Neural cell (in vitro differentiated cells): ENCODE measurements around the gene FGA. TPM values are rescaled to one million over a fixed set of nuclear protein-coding genes. Genes with fewer than 3 reads are reported as not detected.

Source experiments
- H2AFZ ChIP-seq: fragments of 200-600, 300-800 bp; sonication (generic), shearing (Covaris generic); 2 replicates; pipeline ENCODE4 v1.6.0; 2014; ENCODE audit warnings: low read depth, mild to moderate bottlenecking, antibody characterized with exemption, low read length, moderate library complexity
- H3F3A ChIP-seq: fragments of 200-600 bp; shearing (Covaris generic); 2 replicates; pipeline ENCODE4 v1.6.1; 2016; ENCODE audit warnings: mild to moderate bottlenecking, moderate library complexity, mixed read lengths, antibody characterized with exemption, low read length; ENCODE audit not compliant: insufficient read depth, poor library complexity, severe bottlenecking
- H3K27ac ChIP-seq: fragments of 200-600, 300-800 bp; sonication (generic), shearing (Covaris generic); 2 replicates; pipeline ENCODE4 v1.5.1; 2014; ENCODE audit warnings: mild to moderate bottlenecking, low read length, moderate library complexity
- H3K27me3 ChIP-seq: fragments of 300-800, 200-600 bp; sonication (generic), shearing (Covaris generic); 2 replicates; pipeline ENCODE4 v1.6.0; 2014; ENCODE audit warnings: mild to moderate bottlenecking, low read depth, low read length, moderate library complexity; ENCODE audit not compliant: insufficient read depth
- H3K36me3 ChIP-seq: fragments of 300-800, 200-600 bp; sonication (generic), shearing (Covaris generic); 2 replicates; pipeline ENCODE4 v1.5.1; 2014; ENCODE audit warnings: mild to moderate bottlenecking, antibody characterized with exemption, low read length, moderate library complexity; ENCODE audit not compliant: insufficient read depth
- H3K4me2 ChIP-seq: fragments of 300-800, 200-600 bp; sonication (generic), shearing (Covaris generic); 2 replicates; pipeline ENCODE4 v1.6.0; 2014; ENCODE audit warnings: mild to moderate bottlenecking, low read length
- H3K4me3 ChIP-seq: fragments of 300-800, 200-600 bp; sonication (generic), shearing (Covaris generic); 2 replicates; pipeline ENCODE4 v1.5.1; 2014; ENCODE audit warnings: mild to moderate bottlenecking, low read length, moderate library complexity
- H3K79me2 ChIP-seq: fragments of 200-600 bp; shearing (Covaris generic); replicated peaks from 2 replicates; pipeline ENCODE4 v1.6.0; 2014; ENCODE audit warnings: mild to moderate bottlenecking, low read length, moderate library complexity; ENCODE audit not compliant: insufficient read depth
- H3K9ac ChIP-seq: fragments of 300-800, 200-600 bp; sonication (generic), shearing (Covaris generic); 2 replicates; pipeline ENCODE4 v1.6.1; 2016; ENCODE audit warnings: mild to moderate bottlenecking, low read length, mixed read lengths
- H3K9me2 ChIP-seq: fragments of 200-600 bp; shearing (Covaris generic); 2 replicates; pipeline ENCODE4 v1.6.1; 2016; ENCODE audit warnings: mild to moderate bottlenecking, low read length, mixed read lengths; ENCODE audit not compliant: insufficient read depth
- H3K9me3 ChIP-seq: fragments of 200-600, 300-800 bp; sonication (generic), shearing (Covaris generic); 2 replicates; pipeline ENCODE4 v1.6.1; 2016; ENCODE audit warnings: mild to moderate bottlenecking, mixed run types, low read length, moderate library complexity, mixed read lengths
- H4K20me1 ChIP-seq: fragments of 200-600 bp; shearing (Covaris generic); 2 replicates; pipeline ENCODE4 v1.6.1; 2016; ENCODE audit warnings: mild to moderate bottlenecking, mixed run types; ENCODE audit not compliant: insufficient read depth
- EP300 ChIP-seq: fragments of 450-650 bp; conservative IDR thresholded peaks from 2 replicates; pipeline ENCODE4 v1.6.1; 2014; ENCODE audit warnings: antibody characterized with exemption, mild to moderate bottlenecking, moderate library complexity; ENCODE audit not compliant: poor library complexity, severe bottlenecking
- EZH2 ChIP-seq: fragments of 200-600, 300-800 bp; shearing (Covaris generic), sonication (generic); IDR thresholded peaks from 2 replicates; pipeline ENCODE4 v1.6.1; 2014; ENCODE audit warnings: antibody characterized with exemption, low read length, borderline replicate concordance, mild to moderate bottlenecking; ENCODE audit not compliant: insufficient read depth, poor library complexity, severe bottlenecking
- MXI1 ChIP-seq: fragments of 450-650 bp; conservative IDR thresholded peaks from 2 replicates; pipeline ENCODE4 v1.6.1; 2014; ENCODE audit warnings: antibody characterized with exemption, mild to moderate bottlenecking; ENCODE audit not compliant: poor library complexity, severe bottlenecking
- POLR2AphosphoS5 ChIP-seq: IDR thresholded peaks from 2 replicates; pipeline ENCODE4 v1.6.1; 2012
- RAD21 ChIP-seq: fragments of 450-650 bp; conservative IDR thresholded peaks from 2 replicates; pipeline ENCODE4 v1.6.1; 2014; ENCODE audit warnings: antibody characterized with exemption, mild to moderate bottlenecking, moderate library complexity
- SMC3 ChIP-seq: fragments of 450-650 bp; conservative IDR thresholded peaks from 2 replicates; pipeline ENCODE4 v1.6.1; 2014; ENCODE audit warnings: antibody characterized with exemption, mild to moderate bottlenecking, moderate library complexity; ENCODE audit not compliant: poor library complexity
- TAF1 ChIP-seq: IDR thresholded peaks from 2 replicates; pipeline ENCODE4 v1.6.1; 2012; ENCODE audit warnings: low read depth
- polyA plus RNA-seq: library from polyadenylated mRNA; depleted of rRNA; stranded (reverse); fragments of >200 nt; gene quantifications from 2 replicates; pipeline ENCODE4 v1.2.3, GENCODE V29; 2014
- TF ChIP-seq, protein P1 (sequence below): IDR thresholded peaks from 2 replicates; pipeline ENCODE4 v1.6.1; 2012; ENCODE audit warnings: borderline replicate concordance
- TF ChIP-seq, protein P2 (sequence below): fragments of 450-650 bp; IDR thresholded peaks from 2 replicates; pipeline ENCODE4 v1.5.1; 2014; ENCODE audit warnings: antibody characterized with exemption, mild to moderate bottlenecking, moderate library complexity; ENCODE audit not compliant: poor library complexity, severe bottlenecking

FGA gene
- polyA plus RNA-seq, 1 donor from 2014 or later = not detected

DNA sequence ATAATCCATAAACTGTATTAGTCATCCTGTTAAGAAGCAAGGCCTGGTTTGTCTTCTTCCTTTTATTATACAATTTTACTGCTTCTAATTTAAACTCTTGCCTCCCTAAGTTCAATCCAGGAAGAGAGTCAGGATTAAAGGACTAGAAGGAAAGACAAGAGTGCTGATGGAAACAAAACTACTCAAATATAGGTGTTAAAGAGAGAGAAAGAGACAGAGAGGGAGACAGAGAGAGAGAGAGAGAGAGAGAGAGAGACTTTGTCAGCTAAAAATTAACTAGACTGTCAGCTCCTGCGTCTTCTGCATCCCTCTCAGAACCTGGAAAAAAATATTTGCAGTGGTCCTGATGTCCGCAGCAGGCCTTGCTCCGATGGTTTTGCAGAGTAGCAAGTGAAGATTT is 35.4 kb upstream of the FGA start:
- Histone ChIP-seq H3K4me2 (no peak overlapping the region), H3F3A (no peaks in the 10 kb centered on the region), H3K36me3 (no peaks in the 10 kb centered on the region), H3K4me3 (no peak overlapping the region), H2AFZ (no peak overlapping the region), H3K9ac (no peak overlapping the region), H3K27ac (no peak overlapping the region), H3K79me2 (no peaks in the 10 kb centered on the region), H3K9me3 (no peaks in the 10 kb centered on the region), H4K20me1 (no peaks in the 10 kb centered on the region), H3K9me2 (no peaks in the 10 kb centered on the region), H3K27me3 (peaks cover 26% of the 10 kb centered on the region)
- no peak for TF ChIP-seq SMC3
- TF ChIP-seq EP300 = no peak
- TF ChIP-seq, protein P1, sequence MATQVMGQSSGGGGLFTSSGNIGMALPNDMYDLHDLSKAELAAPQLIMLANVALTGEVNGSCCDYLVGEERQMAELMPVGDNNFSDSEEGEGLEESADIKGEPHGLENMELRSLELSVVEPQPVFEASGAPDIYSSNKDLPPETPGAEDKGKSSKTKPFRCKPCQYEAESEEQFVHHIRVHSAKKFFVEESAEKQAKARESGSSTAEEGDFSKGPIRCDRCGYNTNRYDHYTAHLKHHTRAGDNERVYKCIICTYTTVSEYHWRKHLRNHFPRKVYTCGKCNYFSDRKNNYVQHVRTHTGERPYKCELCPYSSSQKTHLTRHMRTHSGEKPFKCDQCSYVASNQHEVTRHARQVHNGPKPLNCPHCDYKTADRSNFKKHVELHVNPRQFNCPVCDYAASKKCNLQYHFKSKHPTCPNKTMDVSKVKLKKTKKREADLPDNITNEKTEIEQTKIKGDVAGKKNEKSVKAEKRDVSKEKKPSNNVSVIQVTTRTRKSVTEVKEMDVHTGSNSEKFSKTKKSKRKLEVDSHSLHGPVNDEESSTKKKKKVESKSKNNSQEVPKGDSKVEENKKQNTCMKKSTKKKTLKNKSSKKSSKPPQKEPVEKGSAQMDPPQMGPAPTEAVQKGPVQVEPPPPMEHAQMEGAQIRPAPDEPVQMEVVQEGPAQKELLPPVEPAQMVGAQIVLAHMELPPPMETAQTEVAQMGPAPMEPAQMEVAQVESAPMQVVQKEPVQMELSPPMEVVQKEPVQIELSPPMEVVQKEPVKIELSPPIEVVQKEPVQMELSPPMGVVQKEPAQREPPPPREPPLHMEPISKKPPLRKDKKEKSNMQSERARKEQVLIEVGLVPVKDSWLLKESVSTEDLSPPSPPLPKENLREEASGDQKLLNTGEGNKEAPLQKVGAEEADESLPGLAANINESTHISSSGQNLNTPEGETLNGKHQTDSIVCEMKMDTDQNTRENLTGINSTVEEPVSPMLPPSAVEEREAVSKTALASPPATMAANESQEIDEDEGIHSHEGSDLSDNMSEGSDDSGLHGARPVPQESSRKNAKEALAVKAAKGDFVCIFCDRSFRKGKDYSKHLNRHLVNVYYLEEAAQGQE = no peak

DNA sequence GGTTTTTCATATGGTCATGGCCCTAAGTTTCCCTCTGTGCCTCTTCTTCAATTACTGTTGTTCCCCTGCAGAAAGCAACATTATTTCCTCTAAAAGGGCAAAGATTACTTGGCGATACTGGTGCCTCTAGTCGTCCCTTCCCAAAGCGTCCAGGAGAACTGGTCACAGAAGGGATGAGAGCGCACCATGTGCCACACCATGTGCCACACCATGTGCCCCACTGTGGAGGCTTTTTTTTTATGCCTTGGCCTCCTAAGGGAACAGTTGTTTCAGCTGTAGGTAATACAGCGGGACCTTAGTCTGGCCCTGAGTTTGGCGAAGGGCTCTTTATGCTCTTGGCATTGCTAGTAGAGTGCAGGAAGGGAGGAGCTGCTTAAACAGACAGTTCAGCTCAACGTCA is 33.5 kb upstream of the FGA start:
- H3K27ac ChIP-seq = no peak overlapping the region
- H3K9me2 ChIP-seq = no peaks in the 10 kb centered on the region
- H3K79me2 ChIP-seq = no peaks in the 10 kb centered on the region
- no peak overlapping the region for H3K4me3 ChIP-seq
- H4K20me1 ChIP-seq = no peaks in the 10 kb centered on the region
- H3K9ac ChIP-seq = no peak overlapping the region
- H2AFZ ChIP-seq = no peak overlapping the region
- no peaks in the 10 kb centered on the region for H3F3A ChIP-seq
- peaks cover 26% of the 10 kb centered on the region for H3K27me3 ChIP-seq
- no peaks in the 10 kb centered on the region for H3K36me3 ChIP-seq
- no peak overlapping the region for H3K4me2 ChIP-seq
- H3K9me3 ChIP-seq = no peaks in the 10 kb centered on the region
- no peak for TF ChIP-seq RAD21
- TF ChIP-seq TAF1 = no peak
- no peak for TF ChIP-seq SMC3
- TF ChIP-seq POLR2AphosphoS5 = no peak
- TF ChIP-seq, protein P2, sequence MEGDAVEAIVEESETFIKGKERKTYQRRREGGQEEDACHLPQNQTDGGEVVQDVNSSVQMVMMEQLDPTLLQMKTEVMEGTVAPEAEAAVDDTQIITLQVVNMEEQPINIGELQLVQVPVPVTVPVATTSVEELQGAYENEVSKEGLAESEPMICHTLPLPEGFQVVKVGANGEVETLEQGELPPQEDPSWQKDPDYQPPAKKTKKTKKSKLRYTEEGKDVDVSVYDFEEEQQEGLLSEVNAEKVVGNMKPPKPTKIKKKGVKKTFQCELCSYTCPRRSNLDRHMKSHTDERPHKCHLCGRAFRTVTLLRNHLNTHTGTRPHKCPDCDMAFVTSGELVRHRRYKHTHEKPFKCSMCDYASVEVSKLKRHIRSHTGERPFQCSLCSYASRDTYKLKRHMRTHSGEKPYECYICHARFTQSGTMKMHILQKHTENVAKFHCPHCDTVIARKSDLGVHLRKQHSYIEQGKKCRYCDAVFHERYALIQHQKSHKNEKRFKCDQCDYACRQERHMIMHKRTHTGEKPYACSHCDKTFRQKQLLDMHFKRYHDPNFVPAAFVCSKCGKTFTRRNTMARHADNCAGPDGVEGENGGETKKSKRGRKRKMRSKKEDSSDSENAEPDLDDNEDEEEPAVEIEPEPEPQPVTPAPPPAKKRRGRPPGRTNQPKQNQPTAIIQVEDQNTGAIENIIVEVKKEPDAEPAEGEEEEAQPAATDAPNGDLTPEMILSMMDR = no peak
- TF ChIP-seq, protein P1 = no peak
- no peak for TF ChIP-seq MXI1
- TF ChIP-seq EP300 = no peak
- TF ChIP-seq EZH2 = no peak
